ENCODE results near the gene AIDA.
A peak's percentile ranks its signal among the peaks of the same experiment; 100 is the strongest.

Gene AIDA

GRCh38 chr1:222631611-222632208 is 80.6 kb downstream of the AIDA start:
- Histone ChIP-seq H3K36me3 (ENCODE audit: control insufficient read depth, insufficient read depth, low read length) (peaks cover 22% of the 10 kb centered on the region), H3K4me1 (ENCODE audit: control insufficient read depth, insufficient read depth, low read length) (no peaks in the 10 kb centered on the region), H3K27ac (ENCODE audit: low read depth, low read length) (no peak overlapping the region), H3K27me3 (ENCODE audit: control insufficient read depth, insufficient read depth, low read length) (no peaks in the 10 kb centered on the region), H3K9ac (ENCODE audit: low read length) (no peak overlapping the region), H3K4me3 (ENCODE audit: low read length) (no peak overlapping the region)

GRCh38 chr1:222629921-222630535 is 82.3 kb downstream of the AIDA start:
- Histone ChIP-seq H3K36me3 (ENCODE audit: control insufficient read depth, insufficient read depth, low read length) (peaks cover 21% of the 10 kb centered on the region), H3K4me1 (ENCODE audit: control insufficient read depth, insufficient read depth, low read length) (no peaks in the 10 kb centered on the region)

GRCh38 chr1:222627232-222627631 is 85.1 kb downstream of the AIDA start:
- no peak overlapping the region for H3K4me3 ChIP-seq (ENCODE audit: low read length)
- no peaks in the 10 kb centered on the region for H3K4me1 ChIP-seq (ENCODE audit: control insufficient read depth, insufficient read depth, low read length)
- H3K27me3 ChIP-seq (ENCODE audit: control insufficient read depth, insufficient read depth, low read length), result no peaks in the 10 kb centered on the region
- H3K27ac ChIP-seq (ENCODE audit: low read depth, low read length), result no peak overlapping the region
- H3K36me3 ChIP-seq (ENCODE audit: control insufficient read depth, insufficient read depth, low read length), result peaks cover 16% of the 10 kb centered on the region
- no peak overlapping the region for H3K9ac ChIP-seq (ENCODE audit: low read length)

More at GRCh38 chr1:222629921-222630535, 82.3 kb downstream of the AIDA start:
- no peak overlapping the region for H3K4me3 ChIP-seq (ENCODE audit: low read length)
- H3K27me3 ChIP-seq (ENCODE audit: control insufficient read depth, insufficient read depth, low read length), result no peaks in the 10 kb centered on the region
- H3K9ac ChIP-seq (ENCODE audit: low read length), result no peak overlapping the region
- H3K27ac ChIP-seq (ENCODE audit: low read depth, low read length), result no peak overlapping the region

GRCh38 chr1:222624214-222624613 is 88.1 kb downstream of the AIDA start:
- Histone ChIP-seq H3K4me1 (ENCODE audit: control insufficient read depth, insufficient read depth, low read length) (peaks cover 4% of the 10 kb centered on the region), H3K4me3 (ENCODE audit: low read length) (no peak overlapping the region), H3K27me3 (ENCODE audit: control insufficient read depth, insufficient read depth, low read length) (no peaks in the 10 kb centered on the region), H3K27ac (ENCODE audit: low read depth, low read length) (no peak overlapping the region), H3K9ac (ENCODE audit: low read length) (no peak overlapping the region), H3K36me3 (ENCODE audit: control insufficient read depth, insufficient read depth, low read length) (peaks cover 14% of the 10 kb centered on the region)

GRCh38 chr1:222623458-222623857 is 88.8 kb downstream of the AIDA start:
- H3K36me3 ChIP-seq (ENCODE audit: control insufficient read depth, insufficient read depth, low read length), result peaks cover 9% of the 10 kb centered on the region
- no peak overlapping the region for H3K4me3 ChIP-seq (ENCODE audit: low read length)
- H3K27ac ChIP-seq (ENCODE audit: low read depth, low read length), result no peak overlapping the region
- peaks cover 9% of the 10 kb centered on the region for H3K4me1 ChIP-seq (ENCODE audit: control insufficient read depth, insufficient read depth, low read length)
- H3K27me3 ChIP-seq (ENCODE audit: control insufficient read depth, insufficient read depth, low read length), result no peaks in the 10 kb centered on the region
- H3K9ac ChIP-seq (ENCODE audit: low read length), result no peak overlapping the region

GRCh38 chr1:222622765-222623164 is 89.5 kb downstream of the AIDA start:
- peaks cover 3% of the 10 kb centered on the region for H3K36me3 ChIP-seq (ENCODE audit: control insufficient read depth, insufficient read depth, low read length)
- H3K27ac ChIP-seq (ENCODE audit: low read depth, low read length), result no peak overlapping the region
- peaks cover 9% of the 10 kb centered on the region for H3K4me1 ChIP-seq (ENCODE audit: control insufficient read depth, insufficient read depth, low read length)
- no peak overlapping the region for H3K4me3 ChIP-seq (ENCODE audit: low read length)
- H3K27me3 ChIP-seq (ENCODE audit: control insufficient read depth, insufficient read depth, low read length), result no peaks in the 10 kb centered on the region
- H3K9ac ChIP-seq (ENCODE audit: low read length), result no peak overlapping the region

GRCh38 chr1:222620566-222620965 is 91.7 kb downstream of the AIDA start:
- no peak overlapping the region for H3K27ac ChIP-seq (ENCODE audit: low read depth, low read length)
- peaks cover 9% of the 10 kb centered on the region for H3K4me1 ChIP-seq (ENCODE audit: control insufficient read depth, insufficient read depth, low read length)
- no peaks in the 10 kb centered on the region for H3K27me3 ChIP-seq (ENCODE audit: control insufficient read depth, insufficient read depth, low read length)
- no peak overlapping the region for H3K4me3 ChIP-seq (ENCODE audit: low read length)
- H3K9ac ChIP-seq (ENCODE audit: low read length), result no peak overlapping the region
- H3K36me3 ChIP-seq (ENCODE audit: control insufficient read depth, insufficient read depth, low read length), result peaks cover 2% of the 10 kb centered on the region

GRCh38 chr1:222618880-222619596 is 93.3 kb downstream of the AIDA start:
- Histone ChIP-seq H3K36me3 (ENCODE audit: control insufficient read depth, insufficient read depth, low read length) (peaks cover under 1% of the 10 kb centered on the region), H3K4me3 (ENCODE audit: low read length) (peak overlapping the region; percentile 89), H3K4me1 (ENCODE audit: control insufficient read depth, insufficient read depth, low read length) (peaks cover 9% of the 10 kb centered on the region), H3K9ac (ENCODE audit: low read length) (peak overlapping the region; percentile 7), H3K27ac (ENCODE audit: low read depth, low read length) (no peak overlapping the region), H3K27me3 (ENCODE audit: control insufficient read depth, insufficient read depth, low read length) (no peaks in the 10 kb centered on the region)

All from rectal smooth muscle tissue (tissue), 1 donor.